Measurements from ENCODE around the gene ABRACL. TPM values are rescaled to one million over a fixed set of nuclear protein-coding genes. Genes with fewer than 3 reads are reported as not detected.

The ABRACL gene
- total and polyA plus RNA-seq, 2 of the 8 experiments (the other 6 are each of a cell fraction or from before 2014, with no cell fraction given) = 103 to 167 TPM

GRCh38 chr6:138979365-138979764 lies 49.2 kb upstream of the ABRACL start (continued):
- TF ChIP-seq, protein P1, sequence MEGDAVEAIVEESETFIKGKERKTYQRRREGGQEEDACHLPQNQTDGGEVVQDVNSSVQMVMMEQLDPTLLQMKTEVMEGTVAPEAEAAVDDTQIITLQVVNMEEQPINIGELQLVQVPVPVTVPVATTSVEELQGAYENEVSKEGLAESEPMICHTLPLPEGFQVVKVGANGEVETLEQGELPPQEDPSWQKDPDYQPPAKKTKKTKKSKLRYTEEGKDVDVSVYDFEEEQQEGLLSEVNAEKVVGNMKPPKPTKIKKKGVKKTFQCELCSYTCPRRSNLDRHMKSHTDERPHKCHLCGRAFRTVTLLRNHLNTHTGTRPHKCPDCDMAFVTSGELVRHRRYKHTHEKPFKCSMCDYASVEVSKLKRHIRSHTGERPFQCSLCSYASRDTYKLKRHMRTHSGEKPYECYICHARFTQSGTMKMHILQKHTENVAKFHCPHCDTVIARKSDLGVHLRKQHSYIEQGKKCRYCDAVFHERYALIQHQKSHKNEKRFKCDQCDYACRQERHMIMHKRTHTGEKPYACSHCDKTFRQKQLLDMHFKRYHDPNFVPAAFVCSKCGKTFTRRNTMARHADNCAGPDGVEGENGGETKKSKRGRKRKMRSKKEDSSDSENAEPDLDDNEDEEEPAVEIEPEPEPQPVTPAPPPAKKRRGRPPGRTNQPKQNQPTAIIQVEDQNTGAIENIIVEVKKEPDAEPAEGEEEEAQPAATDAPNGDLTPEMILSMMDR (IDR thresholded peaks at IDR 0.05; ENCODE audit: control extremely low read depth in 1 of 3, insufficient read depth in 1 of 3, low read depth in 1 of 3, low read length in 3 of 3) = no peak
- TF ChIP-seq CHD2 (IDR thresholded peaks at IDR 0.05; ENCODE audit: low read length) = no peak
- TF ChIP-seq USF2 (IDR thresholded peaks at IDR 0.05; ENCODE audit: low read length) = no peak
